Activated CD8-positive, alpha-beta T cell treated with anti-CD3 and anti-CD28 coated beads for 36 hours (primary cell): Measurements from ENCODE around the gene ACSM6. TPM values are rescaled to one million over a fixed set of nuclear protein-coding genes. Genes with fewer than 3 reads are reported as not detected.

Source experiments
- ATAC-seq: fragments of 200-7000 bp; cut with Tn5 transposase; one replicate; pipeline ENCODE4 v1.10.0; 2021; ENCODE audit warnings: mild to moderate bottlenecking, moderate library complexity
- CTCF ChIA-PET: fragments of 350-600 bp; sonication (Branson Sonifier 250); formaldehyde crosslinking; loops from one replicate; lab custom pipeline; 2021; ENCODE audit warnings: antibody characterized with exemption; lab: Charles Lee
- POLR2A ChIA-PET: fragments of 350-600 bp; sonication (Branson Sonifier 250); formaldehyde crosslinking; loops from one replicate; lab custom pipeline; 2021; ENCODE audit warnings: antibody characterized with exemption; lab: Charles Lee
- DNase-seq: peaks from one replicate; pipeline ENCODE4 v3.0.0-alpha.2; 2020
- H3K27ac Mint-ChIP-seq: one replicate; pipeline ENCODE4 v1.8.0; 2021; ENCODE audit warnings: mild to moderate bottlenecking, mixed read lengths
- H3K27me3 Mint-ChIP-seq: one replicate; pipeline ENCODE4 v1.8.0; 2021; ENCODE audit warnings: mixed read lengths
- H3K36me3 Mint-ChIP-seq: one replicate; pipeline ENCODE4 v1.8.0; 2021; ENCODE audit warnings: low read depth, mixed read lengths
- H3K4me1 Mint-ChIP-seq: one replicate; pipeline ENCODE4 v1.8.0; 2021; ENCODE audit warnings: low read depth, mixed read lengths
- H3K4me3 Mint-ChIP-seq: one replicate; pipeline ENCODE4 v1.8.0; 2021; ENCODE audit warnings: mild to moderate bottlenecking, moderate library complexity, mixed read lengths
- H3K9me3 Mint-ChIP-seq: one replicate; pipeline ENCODE4 v1.8.0; 2021; ENCODE audit warnings: mixed read lengths
- intact Hi-C: fragments of 100-400 bp; cut with micrococcal nuclease; formaldehyde crosslinking; loops from one replicate; pipeline ENCODE4 v1.10.0; 2022
- total RNA-seq, 2 experiments: library from RNA; stranded (reverse); gene quantifications; one replicate each; pipeline ENCODE4 v1.2.3, GENCODE V29; 2021
- TF ChIP-seq, protein P1 (sequence below): fragments of 200-600 bp; IDR thresholded peaks from one replicate; pipeline ENCODE4 v1.8.0; 2022; ENCODE audit warnings: antibody characterized with exemption, mild to moderate bottlenecking

ACSM6 gene
- total RNA-seq, 2 experiments from 2014 or later, result not detected

GRCh38 chr10:95257849-95258248, 63.8 kb downstream of the ACSM6 start:
- TF ChIP-seq, protein P1, sequence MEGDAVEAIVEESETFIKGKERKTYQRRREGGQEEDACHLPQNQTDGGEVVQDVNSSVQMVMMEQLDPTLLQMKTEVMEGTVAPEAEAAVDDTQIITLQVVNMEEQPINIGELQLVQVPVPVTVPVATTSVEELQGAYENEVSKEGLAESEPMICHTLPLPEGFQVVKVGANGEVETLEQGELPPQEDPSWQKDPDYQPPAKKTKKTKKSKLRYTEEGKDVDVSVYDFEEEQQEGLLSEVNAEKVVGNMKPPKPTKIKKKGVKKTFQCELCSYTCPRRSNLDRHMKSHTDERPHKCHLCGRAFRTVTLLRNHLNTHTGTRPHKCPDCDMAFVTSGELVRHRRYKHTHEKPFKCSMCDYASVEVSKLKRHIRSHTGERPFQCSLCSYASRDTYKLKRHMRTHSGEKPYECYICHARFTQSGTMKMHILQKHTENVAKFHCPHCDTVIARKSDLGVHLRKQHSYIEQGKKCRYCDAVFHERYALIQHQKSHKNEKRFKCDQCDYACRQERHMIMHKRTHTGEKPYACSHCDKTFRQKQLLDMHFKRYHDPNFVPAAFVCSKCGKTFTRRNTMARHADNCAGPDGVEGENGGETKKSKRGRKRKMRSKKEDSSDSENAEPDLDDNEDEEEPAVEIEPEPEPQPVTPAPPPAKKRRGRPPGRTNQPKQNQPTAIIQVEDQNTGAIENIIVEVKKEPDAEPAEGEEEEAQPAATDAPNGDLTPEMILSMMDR, result no peak
- ChIA-PET POLR2A (no interaction called here), CTCF (interaction anchor here (0.7 to 1.2 kb wide), 2 partner anchors 11 to 14 kb away, joined by 3 to 4 read pairs; no protein-coding TSS in a partner anchor)
- intact Hi-C loops, result no loop called here
- no peak for DNase-seq
- Mint-ChIP-seq H3K36me3 (no peaks in the 10 kb centered on the region), H3K27ac (no peak overlapping the region), H3K9me3 (peaks cover 1% of the 10 kb centered on the region), H3K4me1 (no peaks in the 10 kb centered on the region), H3K27me3 (no peaks in the 10 kb centered on the region), H3K4me3 (no peak overlapping the region)
- no peak for ATAC-seq

GRCh38 chr10:95260397-95260881, 66.4 kb downstream of the ACSM6 start:
- H3K27me3 Mint-ChIP-seq, result no peaks in the 10 kb centered on the region
- TF ChIP-seq, protein P1, result no peak
- H3K36me3 Mint-ChIP-seq, result no peaks in the 10 kb centered on the region
- DNase-seq (no peak), ATAC-seq (no peak)
- ChIA-PET CTCF (interaction anchor here (0.7 to 1.1 kb wide), 3 partner anchors 14 to 114 kb away, joined by 3 read pairs; no protein-coding TSS in a partner anchor), POLR2A (no interaction called here)
- H3K4me3 Mint-ChIP-seq, result no peak overlapping the region
- intact Hi-C loops, result no loop called here
- no peak overlapping the region for H3K27ac Mint-ChIP-seq
- H3K9me3 Mint-ChIP-seq, result peaks cover 1% of the 10 kb centered on the region
- H3K4me1 Mint-ChIP-seq, result no peaks in the 10 kb centered on the region

GRCh38 chr10:95260909-95261552, 67.0 kb downstream of the ACSM6 start:
- ATAC-seq, result no peak
- no peak overlapping the region for H3K27ac Mint-ChIP-seq
- ChIA-PET POLR2A (no interaction called here), CTCF (interaction anchor here (0.7 to 1.0 kb wide), 2 partner anchors 15 to 18 kb away, joined by 3 read pairs; no protein-coding TSS in a partner anchor)
- DNase-seq, result no peak
- TF ChIP-seq, protein P1, result no peak
- no peaks in the 10 kb centered on the region for H3K27me3 Mint-ChIP-seq
- intact Hi-C loops, result no loop called here
- H3K4me1 Mint-ChIP-seq, result no peaks in the 10 kb centered on the region
- no peak overlapping the region for H3K4me3 Mint-ChIP-seq
- H3K36me3 Mint-ChIP-seq, result no peaks in the 10 kb centered on the region
- no peaks in the 10 kb centered on the region for H3K9me3 Mint-ChIP-seq

GRCh38 chr10:95261926-95262325, 67.9 kb downstream of the ACSM6 start:
- CTCF ChIA-PET, result no interaction called here
- ATAC-seq (no peak), DNase-seq (no peak)
- Mint-ChIP-seq H3K4me1 (no peaks in the 10 kb centered on the region), H3K36me3 (no peaks in the 10 kb centered on the region), H3K27me3 (no peaks in the 10 kb centered on the region), H3K4me3 (no peak overlapping the region), H3K9me3 (no peaks in the 10 kb centered on the region), H3K27ac (no peak overlapping the region)
- POLR2A ChIA-PET, result no interaction called here
- TF ChIP-seq, protein P1, result no peak
- intact Hi-C loops, result no loop called here

DNA sequence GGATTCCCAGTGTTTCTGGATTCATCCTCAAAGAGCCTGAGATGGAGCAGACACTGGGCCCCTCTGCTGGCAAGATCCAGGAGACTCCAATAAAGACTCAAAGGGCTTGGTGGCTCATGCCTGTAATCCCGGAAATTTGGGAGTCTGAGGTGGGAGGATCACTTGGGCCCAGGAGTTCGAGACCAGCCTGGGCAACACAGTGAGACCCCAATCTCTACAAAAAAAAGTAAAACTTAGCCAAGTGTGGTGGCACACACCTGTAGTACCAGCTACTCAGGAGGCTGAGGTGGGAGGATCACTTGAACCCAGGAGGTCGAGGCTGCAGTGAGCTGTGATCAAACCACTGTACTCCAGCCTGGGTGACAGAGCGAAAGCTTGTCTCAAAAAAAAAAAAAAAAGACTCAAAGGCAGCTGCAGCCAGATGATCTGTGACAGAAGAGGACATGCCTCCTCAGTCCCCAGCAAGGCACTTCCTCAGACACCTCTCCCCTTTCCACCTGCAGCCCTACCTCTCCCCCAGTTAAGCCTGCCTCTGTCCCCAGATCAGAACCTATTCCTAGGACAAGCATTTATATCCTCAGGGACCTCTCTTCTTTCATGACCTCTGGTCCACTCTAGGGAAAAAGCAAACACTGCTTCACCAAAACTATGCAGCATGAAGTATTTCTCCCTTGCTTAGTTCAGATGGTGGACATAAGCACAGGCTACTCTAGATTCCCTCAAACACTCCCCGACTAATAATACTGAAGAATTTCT, 68.9 kb downstream of the ACSM6 start:
- no peak for DNase-seq
- intact Hi-C loops, result no loop called here
- TF ChIP-seq, protein P1, result no peak
- no peak overlapping the region for H3K27ac Mint-ChIP-seq
- H3K4me1 Mint-ChIP-seq, result no peaks in the 10 kb centered on the region
- no peaks in the 10 kb centered on the region for H3K9me3 Mint-ChIP-seq
- ChIA-PET CTCF (no interaction called here), POLR2A (no interaction called here)
- H3K27me3 Mint-ChIP-seq, result no peaks in the 10 kb centered on the region
- ATAC-seq, result no peak
- no peak overlapping the region for H3K4me3 Mint-ChIP-seq
- H3K36me3 Mint-ChIP-seq, result no peaks in the 10 kb centered on the region
